ENCODE results near the gene P2RY6.
"Not testable (repeated sequence)": the region's sequence is repeated elsewhere in the genome, so short reads cannot be mapped to it uniquely, and the experiment has no call there.

Gene P2RY6

GRCh38 chr11:73271936-73272679 lies at the start of gene P2RY6:
Gene P2RY6, plus strand, starts transcription at chr11:73272338. Its CDS starts 24,181 bp downstream, at chr11:73296519.
- no peak for DNase-seq (ENCODE audit: low read depth)

GRCh38 chr11:73223998-73224730 lies 48.0 kb upstream of the P2RY6 start:
- no peak for DNase-seq (ENCODE audit: low read depth)

- DNase-seq (ENCODE audit: low read depth): no peak
These were observed 47.0 kb upstream of the P2RY6 start for GRCh38 chr11:73225001-73225686.

GRCh38 chr11:73225851-73226250 lies 46.3 kb upstream of the P2RY6 start:
- DNase-seq (ENCODE audit: low read depth): no peak

- no peak for DNase-seq (ENCODE audit: low read depth)
These were observed 45.7 kb upstream of the P2RY6 start for GRCh38 chr11:73226297-73227006.

- DNase-seq (ENCODE audit: low read depth): no peak
These were observed 44.4 kb upstream of the P2RY6 start for GRCh38 chr11:73227571-73228211.

- DNase-seq (ENCODE audit: low read depth): no peak
These were observed 43.6 kb upstream of the P2RY6 start for GRCh38 chr11:73228268-73229134.

- no peak for DNase-seq (ENCODE audit: low read depth)
These were observed 42.7 kb upstream of the P2RY6 start for GRCh38 chr11:73229321-73229895.

- no peak for DNase-seq (ENCODE audit: low read depth)
These were observed 42.0 kb upstream of the P2RY6 start for GRCh38 chr11:73229896-73230875.

- DNase-seq (ENCODE audit: low read depth): no peak
These were observed 41.2 kb upstream of the P2RY6 start for GRCh38 chr11:73230931-73231330.

GRCh38 chr11:73232487-73232886 lies 39.7 kb upstream of the P2RY6 start:
- not testable (repeated sequence) for DNase-seq (ENCODE audit: low read depth)

GRCh38 chr11:73233211-73233610 lies 38.9 kb upstream of the P2RY6 start:
- DNase-seq (ENCODE audit: low read depth): no peak

- no peak for DNase-seq (ENCODE audit: low read depth)
These were observed 38.3 kb upstream of the P2RY6 start for GRCh38 chr11:73233692-73234470.

GRCh38 chr11:73234471-73235181 lies 37.5 kb upstream of the P2RY6 start:
- no peak for DNase-seq (ENCODE audit: low read depth)

- DNase-seq (ENCODE audit: low read depth): no peak
These were observed 36.8 kb upstream of the P2RY6 start for GRCh38 chr11:73235236-73235786.

GRCh38 chr11:73236205-73236765 lies 35.9 kb upstream of the P2RY6 start:
- DNase-seq (ENCODE audit: low read depth): no peak

GRCh38 chr11:73236854-73237253 lies 35.3 kb upstream of the P2RY6 start:
- DNase-seq (ENCODE audit: low read depth): no peak
